NCI-H510A (cell line): ENCODE data around the gene MT1H.
"Not testable (repeated sequence)": the region's sequence is repeated elsewhere in the genome, so short reads cannot be mapped to it uniquely, and the experiment has no call there.

Source experiments
- DNase-seq: peaks from one replicate; lab custom pipeline; 2025; lab: John Stamatoyannopoulos, UW

MT1H gene

GRCh38 chr16:56669005-56669839, at the start of gene MT1H:
TSS of gene MT1H (plus strand) at chr16:56669814. CDS start at chr16:56669885, 71 bp downstream.
- no peak for DNase-seq

DNA sequence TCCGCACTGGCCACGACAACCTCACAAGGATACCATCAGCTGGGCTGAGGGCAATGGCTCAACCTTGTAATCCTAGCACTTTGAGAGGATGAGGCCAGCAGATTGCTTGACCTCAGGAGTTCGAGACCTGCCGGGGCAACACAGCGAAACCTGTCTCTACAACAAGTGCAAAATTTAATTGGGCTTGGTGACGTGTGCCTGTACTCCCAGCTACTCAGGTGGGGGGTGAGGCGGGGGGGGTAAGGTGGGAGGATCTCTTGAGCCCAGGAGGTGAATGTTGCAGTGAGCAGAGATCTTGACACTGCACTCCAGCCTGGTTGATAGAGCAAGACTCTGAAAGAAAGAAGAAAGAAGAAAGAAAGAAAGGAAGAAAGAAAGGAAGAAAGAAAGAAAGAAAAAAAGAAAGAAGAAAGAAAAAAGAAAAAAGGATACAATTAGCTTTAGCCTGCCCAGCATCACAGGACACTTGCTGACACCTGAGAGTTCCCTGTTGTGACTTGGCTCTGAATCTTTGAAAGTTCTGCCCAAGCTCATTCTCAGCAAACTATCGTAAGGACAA, 49.2 kb upstream of the MT1H start:
- DNase-seq = no peak

- not testable (repeated sequence) for DNase-seq
Observed at GRCh38 chr16:56621665-56622445, 47.8 kb upstream of the MT1H start.

DNA sequence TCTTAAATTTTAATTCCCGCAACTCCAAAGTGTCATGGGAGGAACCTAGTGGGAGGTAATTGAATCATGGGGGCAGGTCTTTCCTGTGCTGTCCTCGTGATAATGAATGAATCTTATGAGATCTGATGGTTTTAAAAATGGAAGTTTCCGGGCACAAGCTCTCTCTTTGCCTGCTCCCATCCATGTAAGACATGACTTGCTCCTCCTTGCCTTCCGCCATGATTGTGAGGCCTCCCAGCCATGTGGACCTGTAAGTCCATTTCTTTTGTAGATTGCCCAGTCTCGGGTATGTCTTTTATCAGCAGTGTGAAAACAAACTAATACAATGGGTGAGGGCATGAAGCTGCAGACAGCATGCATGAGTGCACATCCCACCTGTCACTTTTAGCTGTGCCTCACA, 46.4 kb upstream of the MT1H start:
- not testable (repeated sequence) for DNase-seq

- no peak for DNase-seq
Observed at GRCh38 chr16:56623637-56624036, 46.0 kb upstream of the MT1H start.

GRCh38 chr16:56625140-56625942, 44.3 kb upstream of the MT1H start, which contains the start of gene MT1E:
TSS of gene MT1E (plus strand) at chr16:56625781. CDS start at chr16:56625852, 71 bp downstream.
- DNase-seq = peak; percentile 66

DNA sequence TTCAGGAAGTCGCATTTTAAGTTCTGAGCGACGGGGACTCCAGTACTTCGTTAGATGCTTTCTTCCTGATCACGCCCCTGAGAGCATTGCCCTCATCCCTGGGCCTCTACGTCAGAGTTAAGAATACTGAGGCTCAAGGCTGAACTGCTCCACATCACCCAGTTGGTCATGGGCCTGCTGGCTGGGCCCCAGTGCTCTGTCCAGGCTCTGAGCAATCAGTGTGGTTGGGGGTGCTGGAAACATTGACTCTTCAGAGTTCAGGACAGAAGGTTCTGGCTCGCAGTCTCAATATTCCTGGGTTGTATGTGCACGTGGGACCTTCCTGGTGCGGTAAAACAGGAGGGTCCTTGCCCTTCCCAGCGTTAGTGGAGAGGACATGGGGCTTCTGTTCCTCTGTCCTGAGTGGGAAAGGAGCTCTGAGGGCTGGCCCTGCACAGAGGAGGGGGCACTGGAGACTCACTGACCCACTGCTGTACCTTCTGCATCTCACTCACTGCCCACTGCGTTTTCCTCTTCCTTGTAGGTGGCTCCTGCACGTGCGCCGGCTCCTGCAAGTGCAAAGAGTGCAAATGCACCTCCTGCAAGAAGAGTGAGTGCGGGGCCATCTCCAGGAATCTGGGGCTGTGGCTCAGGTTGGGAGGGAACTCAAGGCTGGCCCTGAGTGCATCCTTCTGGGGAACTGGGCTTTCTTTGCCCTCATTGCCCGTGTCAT, 43.5 kb upstream of the MT1H start:
- no peak for DNase-seq

GRCh38 chr16:56626685-56627084, 42.9 kb upstream of the MT1H start:
- no peak for DNase-seq

GRCh38 chr16:56628486-56629350, 40.9 kb upstream of the MT1H start:
- no peak for DNase-seq

GRCh38 chr16:56629531-56629930, 40.1 kb upstream of the MT1H start:
- DNase-seq = no peak

DNA sequence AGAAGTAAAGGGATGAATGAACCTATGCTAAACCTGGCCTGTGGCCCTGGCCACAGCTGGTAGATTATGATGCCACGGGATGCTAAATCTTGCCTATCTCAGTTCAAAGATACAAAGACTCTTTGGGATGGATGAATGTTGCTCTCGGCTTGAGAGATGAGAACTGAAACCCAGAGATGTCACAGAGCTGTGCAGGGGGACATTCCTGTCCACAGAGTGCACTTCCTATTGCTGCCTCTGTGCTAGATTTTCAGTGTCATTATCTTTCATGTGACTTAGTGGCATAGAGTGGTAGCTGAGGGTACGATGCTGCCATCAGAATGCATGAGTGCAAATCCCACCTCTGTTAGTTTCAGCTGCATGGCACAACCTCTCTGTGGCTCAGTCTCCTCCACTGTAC, 39.5 kb upstream of the MT1H start:
- no peak for DNase-seq

DNA sequence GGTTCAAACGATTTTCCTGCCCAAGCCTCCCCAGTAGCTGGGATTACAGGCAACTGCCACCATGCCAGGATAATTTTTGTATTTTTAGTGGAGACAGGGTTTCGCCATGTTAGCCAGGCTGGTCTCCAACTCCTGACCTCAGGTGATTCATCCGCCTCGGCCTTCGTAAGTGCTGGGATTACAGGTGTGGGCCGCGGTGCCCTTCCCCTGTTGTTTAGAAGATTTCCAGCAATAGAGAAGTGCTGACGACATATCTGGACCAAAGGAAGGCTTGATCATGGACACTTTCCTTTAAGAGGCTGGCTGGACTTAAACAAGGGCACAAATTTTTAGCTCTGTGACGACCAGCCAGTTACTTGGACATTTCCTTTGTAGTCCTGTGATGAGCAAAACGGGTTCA, 38.4 kb upstream of the MT1H start:
- DNase-seq = no peak

GRCh38 chr16:56631832-56632155, 37.8 kb upstream of the MT1H start:
- DNase-seq = no peak

GRCh38 chr16:56632156-56632847, 37.3 kb upstream of the MT1H start, which contains the start of gene MT1M:
TSS of gene MT1M (plus strand) at chr16:56632659. CDS start at chr16:56632732, 73 bp downstream.
- no peak for DNase-seq

DNA sequence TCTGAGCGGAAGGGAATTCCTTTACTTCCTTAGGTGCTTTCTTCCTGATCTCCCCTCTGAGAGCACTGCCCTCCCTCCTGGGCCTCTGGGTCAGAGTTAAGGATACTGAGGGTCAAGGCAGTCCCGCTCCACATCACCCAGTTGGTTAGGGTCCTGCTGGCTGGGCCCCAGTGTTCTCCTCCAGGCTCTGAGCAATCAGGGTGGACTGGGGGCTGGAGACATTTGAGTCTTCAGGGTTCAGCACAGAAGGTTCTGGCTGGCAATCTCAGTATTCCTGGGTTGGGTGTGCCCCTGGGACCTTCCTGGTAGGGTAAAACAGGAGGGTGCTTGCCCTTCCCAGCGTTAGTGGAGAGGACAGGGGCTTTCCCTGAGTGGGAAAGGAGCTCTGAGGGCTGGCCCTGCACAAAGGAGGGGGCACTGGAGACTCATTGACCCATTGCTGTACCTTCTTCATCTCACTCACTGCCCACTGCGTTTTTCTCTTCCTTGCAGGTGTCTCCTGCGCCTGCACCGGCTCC, 36.7 kb upstream of the MT1H start:
- no peak for DNase-seq

GRCh38 chr16:56633535-56633934, 36.1 kb upstream of the MT1H start:
- DNase-seq = no peak

DNA sequence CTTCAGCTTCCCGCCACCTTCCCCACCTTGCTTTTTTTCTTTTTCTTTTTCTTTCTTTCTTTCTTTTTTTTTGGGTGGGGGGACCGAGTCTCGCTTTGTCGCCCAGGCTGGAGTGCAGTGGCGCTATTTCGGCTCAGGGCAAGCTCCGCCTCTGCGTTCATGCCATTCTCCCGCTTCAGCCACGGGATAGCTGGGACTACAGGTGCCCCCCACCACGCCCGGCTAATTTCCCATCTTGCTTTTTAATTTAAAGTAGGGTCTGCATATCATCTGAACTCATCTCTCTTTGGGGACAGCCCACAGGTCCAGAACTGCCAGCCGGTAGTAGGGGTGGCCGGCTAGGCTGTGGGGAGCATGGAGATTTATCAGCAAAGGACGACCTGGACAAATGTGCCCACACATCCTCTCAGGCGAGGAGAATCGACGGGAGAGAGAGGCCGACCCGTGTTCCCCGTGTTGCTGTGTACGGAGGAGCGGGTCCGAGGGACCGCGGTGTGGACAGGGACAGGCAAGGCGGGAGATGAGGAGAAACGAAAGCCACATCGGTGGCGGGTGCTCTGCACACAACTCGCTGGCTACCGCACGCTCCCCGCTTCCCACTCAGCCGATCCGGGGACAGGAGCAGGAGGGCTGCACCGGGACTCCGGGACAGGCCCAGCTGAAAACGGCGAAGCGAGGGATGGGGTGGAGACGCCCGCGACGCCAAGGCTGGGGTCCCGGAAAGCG, 34.7 kb upstream of the MT1H start:
- DNase-seq = no peak

DNA sequence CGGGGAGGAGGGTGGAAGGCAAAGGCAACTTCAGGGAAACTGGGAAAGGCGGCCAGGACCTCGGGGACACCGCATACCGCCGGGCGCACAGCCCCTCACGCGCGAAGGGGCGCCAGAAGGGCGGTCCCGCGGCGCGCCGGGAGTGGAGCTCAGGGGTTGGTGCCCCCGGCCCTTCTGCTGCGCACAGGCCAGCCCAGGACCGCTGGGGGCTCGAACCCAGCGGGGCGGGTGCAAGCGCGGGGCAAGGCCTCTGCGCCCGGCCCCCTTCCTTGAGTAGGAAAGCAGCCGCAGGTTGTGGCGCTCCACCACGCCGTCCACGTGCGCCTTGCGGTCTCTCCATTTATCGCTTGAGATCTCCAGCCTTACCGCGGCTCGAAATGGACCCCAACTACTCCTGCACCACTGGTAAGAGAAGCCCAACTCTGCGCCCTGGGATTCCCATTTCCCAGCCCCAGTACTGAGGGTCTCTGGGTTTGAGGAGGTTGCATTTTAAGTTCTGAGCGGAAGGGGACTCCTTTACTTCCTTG, 34.1 kb upstream of the MT1H start:
- DNase-seq = no peak
